Endothelial cell of umbilical vein (primary cell): Measurements from ENCODE around the gene KLF13. TPM values are rescaled to one million over a fixed set of nuclear protein-coding genes. Genes with fewer than 3 reads are reported as not detected.

Experiments used
- BruUV-seq: library from RNA; stranded (reverse); fragments of 400-500 nt; replicated peaks from 2 replicates; lab custom pipeline; 2021; lab: Mats Ljungman, UMichigan
- CTCF ChIA-PET: fragments of 300-600, 350-600 bp; sonication (Branson Sonifier 250); formaldehyde crosslinking; loops from one replicate; lab custom pipeline; 2021; ENCODE audit warnings: antibody characterized with exemption, inconsistent platforms; lab: Charles Lee
- POLR2A ChIA-PET: fragments of 300-600, 350-600 bp; sonication (Branson Sonifier 250); formaldehyde crosslinking; loops from one replicate; lab custom pipeline; 2021; ENCODE audit warnings: antibody characterized with exemption, inconsistent platforms; lab: Charles Lee
- DNase-seq: peaks from one replicate; pipeline ENCODE4 v3.0.0-alpha.2; 2011; ENCODE audit warnings: low read depth, low spot score
- FAIRE-seq: peaks from 2 replicates; lab custom pipeline; 2011; peaks lifted over from hg19 to GRCh38; lab: Jason Lieb, UNC
- H2AFZ ChIP-seq: 2 replicates; pipeline ENCODE4 v1.6.0; 2012; ENCODE audit warnings: low read depth, low read length, control low read depth, inconsistent platforms
- H3K27ac ChIP-seq: 2 replicates; pipeline ENCODE4 v1.5.1; 2011; ENCODE audit warnings: low read depth, mild to moderate bottlenecking, control low read depth, low read length, moderate library complexity; ENCODE audit not compliant: insufficient read depth
- H3K27me3 ChIP-seq, 2 experiments: 2 replicates each; pipeline versions ENCODE4 v1.6.0 to v1.6.1; 2011; ENCODE audit warnings: low read length in 2 of 2, mixed read lengths in 1 of 2; ENCODE audit not compliant: control insufficient read depth in 2 of 2, insufficient read depth in 2 of 2
- H3K36me3 ChIP-seq, 2 experiments: 2 replicates in 1 of 2; 3 replicates in 1 of 2; pipeline ENCODE4 v1.5.1; 2011; ENCODE audit warnings: low read length in 2 of 2, mild to moderate bottlenecking in 1 of 2, moderate library complexity in 1 of 2; ENCODE audit not compliant: control insufficient read depth in 2 of 2, insufficient read depth in 2 of 2; ENCODE audit errors: extremely low read depth in 1 of 2
- H3K4me1 ChIP-seq: 3 replicates; pipeline ENCODE4 v1.5.1; 2011; ENCODE audit warnings: mild to moderate bottlenecking, low read length; ENCODE audit not compliant: control insufficient read depth, insufficient read depth; ENCODE audit errors: extremely low read depth
- H3K4me2 ChIP-seq: 2 replicates; pipeline ENCODE4 v1.6.1; 2011; ENCODE audit warnings: low read length, control low read depth, mixed read lengths; ENCODE audit not compliant: insufficient read depth
- H3K4me3 ChIP-seq, 3 experiments: fragments of 200-600 bp in 1 of 3; sonication (generic), shearing (Covaris generic) in 1 of 3; replicated peaks in 1 of 3; 2 replicates each; pipeline ENCODE4 v1.5.1; 2011 to 2016; ENCODE audit warnings: control low read depth in 3 of 3, low read length in 3 of 3, mild to moderate bottlenecking in 2 of 3, inconsistent platforms in 1 of 3, low read depth in 1 of 3, moderate library complexity in 1 of 3; ENCODE audit not compliant: insufficient read depth in 1 of 3
- H3K79me2 ChIP-seq: 2 replicates; pipeline ENCODE4 v1.6.0; 2012; ENCODE audit warnings: low read length, inconsistent platforms; ENCODE audit not compliant: control insufficient read depth, insufficient read depth
- H3K9ac ChIP-seq: replicated peaks from 2 replicates; pipeline ENCODE3; 2011; ENCODE audit warnings: low read length, control low read depth; ENCODE audit not compliant: insufficient read depth; ENCODE audit errors: extremely low read depth
- H3K9me1 ChIP-seq: replicated peaks from 3 replicates; pipeline ENCODE4 v1.6.0; 2011; ENCODE audit warnings: mild to moderate bottlenecking, low read length; ENCODE audit not compliant: control insufficient read depth, insufficient read depth; ENCODE audit errors: extremely low read depth
- H3K9me3 ChIP-seq: replicated peaks from 2 replicates; pipeline ENCODE4 v1.5.1; 2012; ENCODE audit warnings: low read length, inconsistent platforms; ENCODE audit not compliant: control insufficient read depth, insufficient read depth
- H4K20me1 ChIP-seq: replicated peaks from 2 replicates; pipeline ENCODE3; 2011; ENCODE audit warnings: mild to moderate bottlenecking, low read length; ENCODE audit not compliant: control insufficient read depth, insufficient read depth; ENCODE audit errors: extremely low read depth
- EZH2 ChIP-seq: IDR thresholded peaks from 2 replicates; pipeline ENCODE4 v1.6.1; 2012; ENCODE audit warnings: borderline replicate concordance, low read depth, mild to moderate bottlenecking, moderate library complexity, low read length, inconsistent platforms; ENCODE audit not compliant: severe bottlenecking
- FOS ChIP-seq: IDR thresholded peaks from 2 replicates; pipeline ENCODE4 v1.6.1; 2011; ENCODE audit warnings: mild to moderate bottlenecking, low read length, moderate library complexity, borderline replicate concordance; ENCODE audit not compliant: insufficient read depth
- GATA2 ChIP-seq: IDR thresholded peaks from 2 replicates; pipeline ENCODE4 v1.7.0; 2011; ENCODE audit warnings: low read depth, mild to moderate bottlenecking, moderate library complexity, mixed read lengths, low read length; ENCODE audit not compliant: insufficient read length, insufficient read depth
- JUN ChIP-seq: IDR thresholded peaks from 2 replicates; pipeline ENCODE4 v1.6.1; 2011; ENCODE audit warnings: borderline replicate concordance, low read depth; ENCODE audit not compliant: insufficient read length, insufficient read depth
- MYC ChIP-seq: IDR thresholded peaks from one replicate; pipeline ENCODE4 v1.6.1; 2011; ENCODE audit warnings: mild to moderate bottlenecking, low read depth, low read length
- POLR2A ChIP-seq: IDR thresholded peaks from 2 replicates; pipeline ENCODE4 v1.6.1; 2012; ENCODE audit warnings: low read depth, mild to moderate bottlenecking, control low read depth, low read length
- POLR2AphosphoS5 ChIP-seq: IDR thresholded peaks from 2 replicates; pipeline ENCODE4 v1.6.1; 2012; ENCODE audit warnings: low read depth, mild to moderate bottlenecking, control low read depth, low read length, moderate library complexity; ENCODE audit not compliant: insufficient read depth
- dilution Hi-C: fragments of 300-500 bp; cut with MboI; formaldehyde crosslinking; loops from one replicate; pipeline ENCODE4 v1.15.0; 2019; ENCODE audit warnings: low sequenced_read_pairs; ENCODE audit not compliant: extremely low pct_ligation_motif_present
- intact Hi-C: fragments of 100-400 bp; cut with micrococcal nuclease; formaldehyde crosslinking; loops from one replicate; pipeline ENCODE4 v1.10.0; 2022
- polyA plus RNA-seq, 4 experiments: library from polyadenylated mRNA; depleted of rRNA in 3 of 4; stranded (reverse) in 3 of 4; unstranded in 1 of 4; fragments of >200 nt; gene quantifications; 2 replicates each; pipeline versions ENCODE4 v1.2.1 to v1.2.3, GENCODE V29; 2011 to 2012; ENCODE audit warnings: missing spikeins in 1 of 4
- total RNA-seq: library from RNA; stranded (reverse); gene quantifications from 2 replicates; pipeline ENCODE4 v1.2.3, GENCODE V29; 2021
- TF ChIP-seq, protein P1 (sequence below), 2 donors: IDR thresholded peaks; 1 replicate in 1 of 2; 2 replicates in 1 of 2; pipeline ENCODE4 v1.5.1; 2011; ENCODE audit warnings: low read length in 2 of 2, mild to moderate bottlenecking in 2 of 2, moderate library complexity in 2 of 2, control low read depth in 1 of 2, inconsistent platforms in 1 of 2, low read depth in 1 of 2; ENCODE audit not compliant: insufficient read depth in 1 of 2; ENCODE audit errors: extremely low read depth in 1 of 2
- TF ChIP-seq, protein P2 (sequence below): IDR thresholded peaks from 2 replicates; pipeline ENCODE4 v1.6.1; 2011; ENCODE audit not compliant: insufficient read depth, insufficient read length

KLF13 gene
- total and polyA plus RNA-seq, 2 donors (not counting 3 experiments of a cell fraction or from before 2014, with no cell fraction given) = 10.1 to 31.9 TPM

DNA sequence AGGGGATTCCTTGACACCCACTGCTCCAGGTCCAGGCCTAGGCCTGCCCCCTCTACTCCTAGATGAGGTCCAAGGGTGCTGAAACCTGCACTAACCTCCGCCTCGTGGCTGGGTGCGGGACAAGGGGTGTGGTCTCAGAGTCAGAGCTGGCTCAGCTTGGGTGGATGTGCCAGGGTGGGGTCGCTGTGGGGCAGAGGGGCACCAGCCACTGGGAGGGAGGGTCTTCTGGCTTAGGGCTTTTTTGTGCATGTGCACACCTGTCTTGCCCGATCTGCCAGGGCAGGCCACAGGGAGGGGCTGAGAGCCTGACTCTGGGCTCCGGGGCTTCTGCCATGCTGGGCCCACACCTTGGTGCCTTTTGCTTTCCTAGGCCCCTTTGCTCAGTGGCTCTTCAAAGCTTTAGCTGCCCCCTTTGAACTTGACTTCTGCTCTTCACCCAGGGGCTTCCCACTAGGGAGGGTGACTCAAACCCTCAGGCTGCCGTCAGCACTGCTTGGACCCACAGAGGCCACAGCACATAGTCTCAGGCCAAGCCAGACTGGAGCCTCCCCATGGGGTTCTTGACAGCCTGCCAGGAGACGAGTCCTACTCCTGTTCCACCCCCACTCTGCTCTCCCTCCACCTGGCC, 73.0 kb downstream of the KLF13 start:
- Histone ChIP-seq H3K27ac (no peak overlapping the region), H3K27me3 (no peaks in the 10 kb centered on the region), H3K9me1 (no peaks in the 10 kb centered on the region), H3K9me3 (no peaks in the 10 kb centered on the region), H3K9ac (no peak overlapping the region), H2AFZ (no peak overlapping the region), H3K4me1 (peaks cover 16% of the 10 kb centered on the region), H3K36me3 (no peaks in the 10 kb centered on the region), H3K4me2 (no peak overlapping the region), H3K4me3 (no peak overlapping the region), H3K79me2 (no peaks in the 10 kb centered on the region), H4K20me1 (no peaks in the 10 kb centered on the region)
- no peak for DNase-seq
- BruUV-seq = no TSS peak
- no peak for TF ChIP-seq EZH2
- no peak for TF ChIP-seq GATA2
- TF ChIP-seq, protein P1, sequence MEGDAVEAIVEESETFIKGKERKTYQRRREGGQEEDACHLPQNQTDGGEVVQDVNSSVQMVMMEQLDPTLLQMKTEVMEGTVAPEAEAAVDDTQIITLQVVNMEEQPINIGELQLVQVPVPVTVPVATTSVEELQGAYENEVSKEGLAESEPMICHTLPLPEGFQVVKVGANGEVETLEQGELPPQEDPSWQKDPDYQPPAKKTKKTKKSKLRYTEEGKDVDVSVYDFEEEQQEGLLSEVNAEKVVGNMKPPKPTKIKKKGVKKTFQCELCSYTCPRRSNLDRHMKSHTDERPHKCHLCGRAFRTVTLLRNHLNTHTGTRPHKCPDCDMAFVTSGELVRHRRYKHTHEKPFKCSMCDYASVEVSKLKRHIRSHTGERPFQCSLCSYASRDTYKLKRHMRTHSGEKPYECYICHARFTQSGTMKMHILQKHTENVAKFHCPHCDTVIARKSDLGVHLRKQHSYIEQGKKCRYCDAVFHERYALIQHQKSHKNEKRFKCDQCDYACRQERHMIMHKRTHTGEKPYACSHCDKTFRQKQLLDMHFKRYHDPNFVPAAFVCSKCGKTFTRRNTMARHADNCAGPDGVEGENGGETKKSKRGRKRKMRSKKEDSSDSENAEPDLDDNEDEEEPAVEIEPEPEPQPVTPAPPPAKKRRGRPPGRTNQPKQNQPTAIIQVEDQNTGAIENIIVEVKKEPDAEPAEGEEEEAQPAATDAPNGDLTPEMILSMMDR (IDR thresholded peaks at IDR 0.05; ENCODE audit: extremely low read depth in 1 of 2, insufficient read depth in 1 of 2, low read depth in 1 of 2, low read length in 2 of 2) = no peak
- TF ChIP-seq POLR2A = no peak
- TF ChIP-seq FOS = no peak
- no peak for TF ChIP-seq MYC
- no peak for TF ChIP-seq POLR2AphosphoS5
- TF ChIP-seq, protein P2, sequence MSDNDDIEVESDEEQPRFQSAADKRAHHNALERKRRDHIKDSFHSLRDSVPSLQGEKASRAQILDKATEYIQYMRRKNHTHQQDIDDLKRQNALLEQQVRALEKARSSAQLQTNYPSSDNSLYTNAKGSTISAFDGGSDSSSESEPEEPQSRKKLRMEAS = no peak
- no peak for TF ChIP-seq JUN
- dilution Hi-C loops = no loop called here
- intact Hi-C loops = no loop called here
- ChIA-PET POLR2A (no interaction called here), CTCF (interaction anchor here (3.0 kb wide), 1 partner anchor 36 kb away, joined by 11 read pairs; no protein-coding TSS in a partner anchor)
- no peak for FAIRE-seq
